DOHH2 (cell line): ENCODE data around the gene F5.

ENCODE experiments used
- H3F3A ChIP-seq: fragments of 200-600 bp; sonication (generic), shearing (Covaris generic); 2 replicates; pipeline ENCODE4 v1.6.0; 2016; ENCODE audit warnings: antibody characterized with exemption, mild to moderate bottlenecking; ENCODE audit not compliant: control insufficient read depth, insufficient read depth
- H3K27ac ChIP-seq: fragments of 200-600 bp; sonication (generic); 2 replicates; pipeline ENCODE4 v1.5.1; 2014; ENCODE audit warnings: low read depth, mild to moderate bottlenecking, low read length, moderate library complexity
- H3K27me3 ChIP-seq: fragments of 200-600 bp; sonication (generic); 2 replicates; pipeline ENCODE4 v1.6.1; 2014; ENCODE audit warnings: mild to moderate bottlenecking, low read length, mixed read lengths; ENCODE audit not compliant: control insufficient read depth
- H3K36me3 ChIP-seq: fragments of 200-600 bp; sonication (generic); 2 replicates; pipeline ENCODE4 v1.6.1; 2014; ENCODE audit warnings: mild to moderate bottlenecking, low read length, moderate library complexity, mixed read lengths; ENCODE audit not compliant: control insufficient read depth
- H3K4me1 ChIP-seq: fragments of 200-600 bp; sonication (generic); 2 replicates; pipeline ENCODE4 v1.6.1; 2014; ENCODE audit warnings: mild to moderate bottlenecking, low read length, mixed read lengths; ENCODE audit not compliant: control insufficient read depth
- H3K4me2 ChIP-seq: fragments of 200-600 bp; sonication (generic); 2 replicates; pipeline ENCODE4 v1.6.0; 2014; ENCODE audit warnings: mild to moderate bottlenecking, low read length, moderate library complexity
- H3K4me3 ChIP-seq: fragments of 200-600 bp; sonication (generic); 2 replicates; pipeline ENCODE4 v1.5.1; 2014; ENCODE audit warnings: mild to moderate bottlenecking, low read length, mixed read lengths
- H3K79me2 ChIP-seq: fragments of 200-600 bp; sonication (generic); 2 replicates; pipeline ENCODE4 v1.6.1; 2014; ENCODE audit warnings: mild to moderate bottlenecking, low read length, mixed read lengths; ENCODE audit not compliant: control insufficient read depth
- H3K9me2 ChIP-seq: fragments of 200-600 bp; sonication (generic); replicated peaks from 2 replicates; pipeline ENCODE4 v1.6.1; 2014; ENCODE audit warnings: mild to moderate bottlenecking, low read length, mixed read lengths; ENCODE audit not compliant: control insufficient read depth
- H3K9me3 ChIP-seq: fragments of 200-600 bp; sonication (generic); 2 replicates; pipeline ENCODE4 v1.6.1; 2014; ENCODE audit warnings: antibody characterized with exemption, low read length, mixed read lengths; ENCODE audit not compliant: control insufficient read depth, insufficient read depth
- H4K20me1 ChIP-seq: fragments of 200-600 bp; sonication (generic); 2 replicates; pipeline ENCODE4 v1.6.0; 2014; ENCODE audit warnings: low read depth, mild to moderate bottlenecking, antibody characterized with exemption, low read length, moderate library complexity; ENCODE audit not compliant: control insufficient read depth, insufficient read depth
- CTCF ChIP-seq: fragments of 200-600 bp; sonication (generic); IDR thresholded peaks from one replicate; pipeline ENCODE4 v1.5.1; 2014; ENCODE audit warnings: antibody characterized with exemption, mild to moderate bottlenecking, low read depth, low read length; ENCODE audit not compliant: poor library complexity, severe bottlenecking
- EZH2phosphoT487 ChIP-seq: fragments of 200-600 bp; sonication (generic); IDR thresholded peaks from 2 replicates; pipeline ENCODE4 v1.6.1; 2017; ENCODE audit warnings: borderline replicate concordance, mild to moderate bottlenecking, antibody characterized with exemption, low read length, moderate library complexity, mixed read lengths

The F5 gene

DNA sequence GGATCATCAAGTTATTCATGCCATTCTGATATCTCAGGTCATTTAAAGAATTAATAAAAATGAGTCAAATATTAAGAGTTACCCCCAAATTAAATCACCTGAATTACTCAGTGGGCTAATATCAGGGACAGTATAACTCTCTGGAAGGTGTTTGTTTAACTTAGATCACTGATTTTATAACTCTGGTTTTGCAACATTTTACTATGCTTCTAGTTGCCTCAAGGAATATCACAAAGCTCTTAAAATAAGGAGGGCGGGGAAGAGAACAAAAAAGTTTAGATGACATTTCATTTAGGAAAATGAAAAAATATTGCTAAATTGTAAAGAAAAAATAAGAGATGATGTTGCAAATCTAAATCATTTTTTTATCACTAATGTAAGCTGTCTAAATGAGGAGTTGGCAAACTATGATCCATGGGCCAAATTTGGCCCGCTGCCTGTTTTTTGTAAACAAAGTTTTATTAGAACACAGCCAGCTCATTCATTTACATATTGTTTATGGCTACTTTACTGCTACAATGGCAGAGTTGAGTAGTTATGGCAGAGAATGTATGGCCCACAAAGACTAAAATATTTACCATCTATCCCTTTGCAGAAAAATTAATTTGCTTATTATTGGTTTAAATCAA lies 68.6 kb downstream of the F5 start:
- no peak overlapping the region for H3K4me2 ChIP-seq
- TF ChIP-seq CTCF: no peak
- no peak for TF ChIP-seq EZH2phosphoT487
- no peaks in the 10 kb centered on the region for H3K36me3 ChIP-seq
- no peak overlapping the region for H3K4me3 ChIP-seq
- no peaks in the 10 kb centered on the region for H3K9me2 ChIP-seq
- no peaks in the 10 kb centered on the region for H3K4me1 ChIP-seq
- no peaks in the 10 kb centered on the region for H4K20me1 ChIP-seq
- no peaks in the 10 kb centered on the region for H3K9me3 ChIP-seq
- H3K27ac ChIP-seq: no peak overlapping the region
- no peaks in the 10 kb centered on the region for H3K79me2 ChIP-seq
- no peaks in the 10 kb centered on the region for H3F3A ChIP-seq
- no peaks in the 10 kb centered on the region for H3K27me3 ChIP-seq

DNA sequence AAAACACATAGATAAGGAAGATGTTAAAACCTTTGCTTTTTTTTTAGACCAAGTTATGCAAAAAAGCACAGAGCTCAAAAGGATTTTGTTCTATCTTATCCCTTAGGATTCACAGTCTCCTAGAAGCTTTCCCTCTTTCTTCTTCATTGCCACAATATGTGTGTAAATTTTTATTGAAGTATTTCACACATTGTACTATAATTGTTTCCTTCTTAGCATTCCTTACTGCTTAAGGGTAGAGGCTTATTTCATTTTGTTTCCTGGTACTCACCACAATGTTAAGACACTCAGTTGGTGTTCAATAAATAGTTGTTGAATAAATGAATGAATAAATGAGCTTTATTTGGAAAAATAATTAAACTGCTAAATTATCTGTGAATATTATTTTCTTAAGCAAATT lies 70.6 kb downstream of the F5 start:
- Histone ChIP-seq H4K20me1 (no peaks in the 10 kb centered on the region), H3K9me2 (no peaks in the 10 kb centered on the region), H3K4me1 (no peaks in the 10 kb centered on the region), H3K4me3 (no peak overlapping the region), H3K79me2 (no peaks in the 10 kb centered on the region), H3K27me3 (no peaks in the 10 kb centered on the region), H3K27ac (no peak overlapping the region), H3K4me2 (no peak overlapping the region), H3K9me3 (no peaks in the 10 kb centered on the region), H3K36me3 (no peaks in the 10 kb centered on the region), H3F3A (no peaks in the 10 kb centered on the region)
- TF ChIP-seq EZH2phosphoT487 (no peak), CTCF (no peak)

GRCh38 chr1:169514566-169515270 lies 71.6 kb downstream of the F5 start:
- no peaks in the 10 kb centered on the region for H4K20me1 ChIP-seq
- TF ChIP-seq CTCF (no peak), EZH2phosphoT487 (no peak)
- no peaks in the 10 kb centered on the region for H3K4me1 ChIP-seq
- H3K4me2 ChIP-seq: no peak overlapping the region
- no peaks in the 10 kb centered on the region for H3F3A ChIP-seq
- H3K79me2 ChIP-seq: no peaks in the 10 kb centered on the region
- no peaks in the 10 kb centered on the region for H3K9me3 ChIP-seq
- H3K36me3 ChIP-seq: no peaks in the 10 kb centered on the region
- no peak overlapping the region for H3K27ac ChIP-seq
- H3K4me3 ChIP-seq: no peak overlapping the region
- H3K9me2 ChIP-seq: no peaks in the 10 kb centered on the region
- no peaks in the 10 kb centered on the region for H3K27me3 ChIP-seq
